HS-27A (cell line): ENCODE measurements around the gene KCNAB1.

Experiments
- DNase-seq: peaks from one replicate; pipeline ENCODE4 v3.0.0-alpha.2; 2012; ENCODE audit warnings: low read depth, missing footprints

KCNAB1 gene

GRCh38 chr3:156412600-156412999 lies 292.2 kb downstream of the KCNAB1 start:
- no peak for DNase-seq

- DNase-seq: no peak
These were observed 293.0 kb downstream of the KCNAB1 start for GRCh38 chr3:156413293-156413892.

GRCh38 chr3:156416846-156417558 lies 296.6 kb downstream of the KCNAB1 start:
- no peak for DNase-seq

DNA sequence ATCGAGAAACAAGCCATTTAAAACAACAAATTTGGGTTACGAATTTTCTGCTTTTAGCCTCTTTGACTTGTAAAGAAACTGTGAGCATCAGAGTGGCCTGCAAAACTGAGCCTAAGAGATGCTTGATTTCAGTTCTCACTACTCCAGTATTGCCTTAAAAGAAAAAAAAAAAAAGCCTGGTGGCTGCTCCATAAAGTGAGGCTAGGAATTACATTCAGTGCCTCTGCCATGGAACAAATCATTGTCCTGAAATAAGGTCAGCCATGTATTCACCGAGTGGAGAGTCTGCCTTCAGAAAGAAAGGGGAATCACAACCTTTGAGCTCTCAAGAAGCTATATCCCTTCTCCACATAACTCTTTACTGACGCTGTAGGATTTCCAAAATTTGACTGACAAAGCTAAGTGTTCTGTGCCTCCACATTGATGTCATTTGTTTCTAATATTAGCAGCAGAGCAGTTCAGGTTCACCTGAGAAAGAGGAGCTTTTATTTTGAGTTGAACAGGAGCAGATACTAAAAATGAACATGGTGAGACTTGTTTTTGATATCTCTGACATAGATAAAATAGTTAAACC lies 297.3 kb downstream of the KCNAB1 start:
- DNase-seq: no peak

GRCh38 chr3:156418428-156418827 lies 298.1 kb downstream of the KCNAB1 start:
- no peak for DNase-seq

- no peak for DNase-seq
These were observed 301.2 kb downstream of the KCNAB1 start for GRCh38 chr3:156421534-156421933.

- DNase-seq: no peak
These were observed 304.4 kb downstream of the KCNAB1 start for GRCh38 chr3:156424758-156425157.

DNA sequence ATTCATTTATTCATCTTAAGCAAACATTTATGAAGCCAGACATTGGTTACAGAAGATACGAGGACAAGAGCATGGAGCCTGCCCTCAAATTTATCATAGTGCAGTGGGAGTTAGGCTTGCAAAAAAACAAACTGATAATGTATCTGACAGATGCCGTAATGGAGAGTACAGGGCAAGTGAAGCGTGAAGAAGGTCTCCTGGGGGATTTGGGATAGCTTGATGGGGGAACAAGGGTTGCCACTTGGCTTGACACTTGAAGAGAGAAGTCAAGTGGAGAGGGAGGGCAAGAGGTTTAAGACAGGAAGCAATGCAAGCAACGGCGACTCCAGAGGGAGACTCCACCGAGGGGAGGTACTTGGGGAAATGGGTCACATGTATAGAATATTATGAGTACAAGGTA lies 305.3 kb downstream of the KCNAB1 start:
- DNase-seq: no peak

GRCh38 chr3:156429125-156429524 lies 308.7 kb downstream of the KCNAB1 start:
- DNase-seq: no peak

- no peak for DNase-seq
These were observed 311.2 kb downstream of the KCNAB1 start for GRCh38 chr3:156431334-156432124.

- no peak for DNase-seq
These were observed 312.2 kb downstream of the KCNAB1 start for GRCh38 chr3:156432563-156432962.

- DNase-seq: no peak
These were observed 312.8 kb downstream of the KCNAB1 start for GRCh38 chr3:156433138-156433537.

- DNase-seq: no peak
These were observed 313.5 kb downstream of the KCNAB1 start for GRCh38 chr3:156433910-156434309.

DNA sequence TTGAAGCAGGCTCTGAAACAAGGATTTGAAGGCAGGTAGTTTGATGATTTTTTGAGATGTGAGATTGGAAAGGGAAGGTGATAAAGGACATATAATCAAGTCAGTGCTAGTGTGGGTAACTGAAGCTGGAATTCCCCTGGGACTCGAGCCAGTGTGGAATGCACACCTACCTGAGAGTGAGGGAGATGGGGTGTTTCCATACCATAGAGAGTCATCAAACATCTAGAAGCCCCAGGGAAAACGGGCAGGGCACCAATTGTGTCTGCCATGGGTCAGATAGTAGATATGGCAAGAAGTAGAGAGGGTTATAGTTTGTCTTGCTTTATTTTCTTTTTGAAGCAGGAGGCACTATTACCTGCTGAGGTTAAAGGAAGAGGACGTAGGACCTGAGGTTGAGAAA lies 314.5 kb downstream of the KCNAB1 start:
- no peak for DNase-seq

DNA sequence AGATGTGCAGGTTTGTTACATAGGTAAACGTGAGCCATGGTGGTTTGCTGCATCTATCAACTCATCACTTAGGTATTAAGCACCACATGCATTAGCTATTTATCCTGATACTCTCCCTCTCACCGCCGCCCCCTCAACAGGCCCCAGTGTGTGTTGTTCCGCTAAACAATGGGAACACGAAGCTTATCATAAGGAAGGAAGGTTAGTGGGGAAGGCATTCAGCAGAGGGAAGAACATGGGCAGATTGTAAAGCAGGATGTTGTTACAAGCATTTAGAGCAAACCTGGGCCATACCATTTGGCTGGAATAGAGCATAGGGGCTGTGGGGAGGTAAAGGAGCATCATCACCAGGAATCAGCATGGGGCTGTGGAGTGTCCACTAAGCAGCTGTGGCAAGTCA lies 322.7 kb downstream of the KCNAB1 start:
- no peak for DNase-seq

- no peak for DNase-seq
These were observed 325.0 kb downstream of the KCNAB1 start for GRCh38 chr3:156445117-156446090.

DNA sequence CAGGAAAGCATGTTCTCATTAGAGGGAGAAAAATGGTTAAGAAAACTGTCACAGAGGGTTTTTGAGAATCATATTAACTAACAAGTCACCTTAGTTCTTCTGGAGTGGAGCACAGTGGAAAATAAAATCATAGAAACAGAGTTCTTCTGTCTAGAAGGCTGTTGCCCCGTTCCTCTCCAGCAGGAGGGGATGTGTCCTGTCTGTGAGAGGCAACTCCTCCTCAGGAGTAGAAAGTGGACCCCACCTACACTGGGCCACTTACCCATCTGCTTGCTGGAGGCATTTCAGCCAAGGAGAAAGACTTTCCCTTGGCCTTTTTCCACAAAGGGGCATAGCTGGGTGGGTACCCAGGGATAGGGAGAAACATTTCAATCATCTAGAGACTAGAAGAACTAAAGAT lies 327.9 kb downstream of the KCNAB1 start:
- DNase-seq: peak; percentile 12

DNA sequence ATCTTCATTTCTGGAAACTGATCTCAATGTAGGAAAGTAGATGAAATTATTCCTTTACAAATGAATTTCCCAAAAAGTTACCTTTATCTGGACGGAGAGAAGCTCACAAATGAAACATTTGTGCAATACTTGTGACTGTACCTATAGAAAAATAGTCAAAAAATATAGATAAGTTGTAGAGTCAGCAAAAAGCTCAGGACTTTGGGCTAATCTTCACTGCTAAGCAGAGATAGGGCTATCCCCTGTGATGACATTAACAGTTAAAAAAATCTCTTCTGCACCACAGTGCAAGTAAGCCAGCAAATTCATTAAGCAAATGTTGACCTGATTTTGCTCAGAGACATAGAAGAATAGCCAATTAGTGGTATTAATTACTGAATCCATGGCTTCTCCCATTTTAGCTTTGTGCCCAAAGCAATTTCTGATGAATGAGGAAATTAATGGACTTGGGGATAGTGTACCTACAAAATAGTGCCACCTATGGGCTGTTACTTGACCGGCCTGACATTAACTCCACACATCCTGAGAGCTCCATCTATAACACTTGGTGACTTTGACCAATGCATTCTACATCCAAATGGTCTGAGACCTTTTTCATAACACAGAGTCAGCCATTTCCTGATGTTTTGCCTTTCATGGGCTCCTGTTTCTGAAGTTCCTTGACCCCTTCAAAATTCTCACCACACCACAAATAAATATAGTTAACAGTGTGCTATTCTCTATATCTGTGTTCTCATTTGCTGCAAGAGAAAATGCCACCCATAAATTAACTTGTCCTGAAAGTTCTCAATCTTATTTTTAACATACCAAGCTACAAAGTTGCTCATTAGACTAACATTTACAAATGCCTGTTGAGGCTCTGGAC lies 329.6 kb downstream of the KCNAB1 start:
- DNase-seq: no peak

- no peak for DNase-seq
These were observed 335.5 kb downstream of the KCNAB1 start for GRCh38 chr3:156455839-156456238.

DNA sequence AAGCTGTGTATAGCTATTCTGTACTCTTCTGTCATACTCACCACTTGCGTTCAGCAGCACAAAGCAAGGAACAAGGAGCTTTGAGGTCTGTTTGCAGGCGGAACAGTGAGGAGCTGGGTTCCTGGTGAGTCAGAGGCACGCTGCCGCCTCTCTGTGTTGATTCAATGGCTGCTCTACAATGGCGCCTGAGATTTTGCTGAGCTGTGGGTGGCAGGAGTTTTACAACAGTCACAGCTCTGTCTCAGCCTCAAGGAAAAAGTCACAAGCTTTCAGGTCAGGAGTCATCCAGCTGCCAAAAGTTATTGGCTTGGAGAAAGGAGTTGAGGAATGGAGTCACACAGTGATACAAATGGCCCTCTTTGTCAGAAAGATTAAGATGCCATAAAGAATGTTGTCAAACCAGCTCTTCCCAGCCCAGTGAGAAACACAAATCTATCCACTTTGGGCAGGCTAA lies 336.4 kb downstream of the KCNAB1 start:
- DNase-seq: no peak

- no peak for DNase-seq
These were observed 339.1 kb downstream of the KCNAB1 start for GRCh38 chr3:156459434-156459833.
